Stimulated activated CD8-positive, alpha-beta memory T cell treated with anti-CD3 and anti-CD28 coated beads, Interleukin-12 subunit alpha, Interleukin-12 subunit beta, amount 100 ng/mL, for 1 hour (primary cell): Measurements from ENCODE around the gene SERP1.

ENCODE experiments used
- DNase-seq: peaks from one replicate; pipeline ENCODE4 v3.0.0-alpha.2; 2020; ENCODE audit warnings: low read depth

The SERP1 gene

GRCh38 chr3:150546226-150547044 is at the start of gene SERP1, which contains the start of gene EIF2A:
Gene SERP1, minus strand, starts transcription at chr3:150546496. Its CDS starts 361 bp downstream, at chr3:150546135.
Gene EIF2A, plus strand, starts transcription at chr3:150546787. Its CDS starts 16 bp downstream, at chr3:150546803.
- DNase-seq, result peak; percentile 99

DNA sequence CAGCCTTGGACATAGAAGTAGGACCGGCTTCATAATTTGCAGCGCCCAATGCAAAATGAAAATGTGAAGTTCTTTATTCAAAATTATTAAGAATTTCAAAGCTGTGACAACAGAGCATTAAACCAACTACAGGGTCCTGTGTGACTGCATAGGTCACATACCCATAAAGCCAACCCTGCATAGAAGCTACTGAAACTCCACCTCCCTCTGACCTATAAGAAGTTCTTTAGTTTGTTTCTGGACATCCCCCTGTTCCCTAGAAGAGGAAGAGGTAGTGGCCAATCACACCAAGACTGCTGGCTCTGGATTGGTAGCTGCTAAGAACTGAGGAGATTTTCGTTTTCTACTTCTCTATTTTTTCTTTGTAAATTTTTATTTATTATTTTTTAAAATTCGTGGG is 47.9 kb upstream of the SERP1 start:
- no peak for DNase-seq

DNA sequence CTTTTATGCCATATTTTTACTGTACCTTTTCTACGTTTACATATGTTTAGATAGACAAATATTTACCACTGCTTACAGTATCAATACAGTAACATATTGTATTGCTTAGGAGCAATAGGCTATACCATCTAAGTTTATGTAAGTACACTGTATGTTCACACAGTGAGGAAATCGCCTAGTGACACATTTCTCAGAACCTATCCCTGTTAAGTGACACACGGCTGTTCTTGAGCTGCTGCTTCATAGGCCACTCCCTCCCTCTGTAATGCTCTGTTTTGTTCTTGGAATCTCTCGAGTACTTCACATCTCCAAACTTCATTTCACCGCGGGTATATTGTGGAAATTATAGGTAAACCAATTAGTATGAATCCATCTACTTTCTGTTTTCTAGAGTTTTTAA is 43.5 kb upstream of the SERP1 start:
- no peak for DNase-seq

DNA sequence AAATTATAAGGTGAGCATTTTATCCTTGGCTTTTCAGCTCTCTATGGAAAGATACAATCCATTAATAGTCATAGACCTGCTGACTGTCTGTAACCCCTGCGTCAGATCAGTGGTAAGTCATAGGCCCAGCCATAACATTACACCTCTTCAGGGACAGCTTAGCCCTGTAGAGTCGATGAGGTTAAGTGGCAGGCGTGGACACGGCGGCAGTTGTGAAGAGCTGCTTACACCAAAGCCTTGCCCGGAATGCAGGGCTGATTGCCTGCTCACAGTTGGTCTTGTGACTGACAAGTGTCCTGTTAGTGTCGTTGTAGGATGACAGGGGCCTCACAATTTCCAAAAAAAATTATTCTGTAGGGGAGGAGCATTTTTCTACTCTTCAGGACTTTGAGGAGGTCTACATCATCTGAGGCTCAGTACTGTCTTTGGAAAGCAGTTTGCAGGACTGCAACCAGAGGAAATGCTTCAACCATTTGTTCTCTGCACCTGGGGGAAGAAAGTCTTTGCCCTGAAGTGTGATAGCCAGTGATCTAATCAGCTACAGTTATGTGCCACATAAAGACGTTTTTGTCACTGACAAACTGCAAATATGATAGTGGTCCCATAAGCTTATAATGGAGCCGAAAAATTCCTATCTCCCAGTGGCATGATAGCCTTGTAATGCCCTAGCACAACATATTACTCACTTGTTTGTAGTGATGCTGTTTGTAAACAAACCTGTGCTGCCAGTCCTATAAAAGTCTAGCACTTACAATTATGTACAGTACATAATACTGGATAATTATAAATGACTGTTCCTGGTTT is 41.9 kb upstream of the SERP1 start:
- DNase-seq, result no peak

DNA sequence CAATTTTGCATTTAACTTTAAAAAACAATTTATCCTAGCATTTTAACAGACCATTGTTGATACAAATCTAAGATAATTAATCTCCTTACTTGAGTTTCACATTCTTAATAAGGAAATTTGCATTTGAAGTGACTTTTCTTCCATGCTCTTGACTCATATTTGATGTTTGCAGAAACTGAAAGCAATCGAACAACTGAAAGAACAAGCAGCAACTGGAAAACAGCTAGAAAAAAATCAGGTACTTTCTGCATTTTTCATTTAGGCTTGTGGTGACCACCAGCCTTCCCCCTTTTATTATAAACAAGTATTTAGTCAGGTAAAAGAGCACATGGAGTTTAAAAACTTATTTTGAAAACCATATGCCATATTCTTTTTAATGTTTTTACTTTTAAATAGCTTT is 36.7 kb upstream of the SERP1 start:
- DNase-seq, result no peak

- no peak for DNase-seq
Observed at GRCh38 chr3:150582620-150583019, 36.3 kb upstream of the SERP1 start.

- DNase-seq, result no peak
Observed at GRCh38 chr3:150581174-150581573, 34.9 kb upstream of the SERP1 start.

DNA sequence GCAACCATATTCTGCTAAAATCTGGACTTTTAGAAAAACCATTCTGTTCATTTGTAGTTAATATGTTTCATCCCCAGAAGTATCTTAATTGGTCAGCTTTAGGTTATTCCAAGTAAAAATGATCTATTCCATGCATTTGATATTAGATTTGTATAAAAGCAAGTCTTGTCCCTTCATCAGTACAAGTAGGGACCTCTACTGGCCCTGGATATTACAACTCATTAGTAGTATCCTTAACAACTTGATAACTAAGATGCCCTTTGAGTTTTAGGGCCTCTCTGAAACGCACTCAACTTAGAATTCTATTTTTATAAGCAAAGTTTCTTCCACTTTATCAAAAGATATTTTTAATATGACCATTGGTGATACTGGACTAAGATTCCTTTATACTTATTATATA is 31.6 kb upstream of the SERP1 start:
- no peak for DNase-seq

DNA sequence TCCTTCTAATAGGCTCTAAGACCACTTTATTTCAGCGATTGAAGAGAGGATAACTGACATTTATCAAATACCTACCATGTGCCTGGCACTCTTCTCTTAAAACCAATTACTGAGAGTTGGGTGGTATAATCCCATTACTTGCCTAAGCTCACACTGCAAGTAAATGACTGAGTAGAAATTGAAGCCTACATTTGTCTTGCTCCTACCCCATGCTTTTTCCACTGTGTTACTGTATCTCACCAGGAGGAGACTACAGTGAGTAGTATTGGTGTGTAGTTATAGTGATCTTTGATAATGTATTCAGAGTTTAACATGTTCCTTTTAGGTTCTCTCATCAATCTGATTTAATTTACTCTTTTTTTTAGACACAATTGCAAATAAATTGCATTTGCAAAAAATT is 21.0 kb upstream of the SERP1 start:
- DNase-seq, result no peak

GRCh38 chr3:150564243-150564642 is 17.9 kb upstream of the SERP1 start:
- no peak for DNase-seq

DNA sequence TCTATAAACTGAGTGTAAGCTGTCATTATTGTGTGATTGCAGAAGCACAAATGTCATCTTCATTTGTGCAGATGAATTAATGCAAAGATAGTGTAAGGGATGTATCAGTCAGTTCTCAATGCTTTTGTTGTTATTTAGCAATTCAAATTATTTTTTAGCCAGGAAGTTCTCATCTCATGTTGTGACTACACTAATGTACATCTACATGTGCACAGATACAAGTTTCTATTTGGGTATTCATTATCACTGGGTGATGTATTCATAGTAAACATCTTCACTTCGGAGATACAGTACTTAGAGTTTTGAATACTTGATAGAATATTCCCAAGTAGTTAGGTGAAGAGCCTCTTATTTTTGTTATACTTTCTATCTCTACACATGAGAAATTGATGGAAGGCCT is 11.4 kb upstream of the SERP1 start:
- DNase-seq, result no peak

GRCh38 chr3:150556792-150557191 is 10.5 kb upstream of the SERP1 start:
- no peak for DNase-seq

- no peak for DNase-seq
Observed at GRCh38 chr3:150555859-150556436, 9.7 kb upstream of the SERP1 start.

DNA sequence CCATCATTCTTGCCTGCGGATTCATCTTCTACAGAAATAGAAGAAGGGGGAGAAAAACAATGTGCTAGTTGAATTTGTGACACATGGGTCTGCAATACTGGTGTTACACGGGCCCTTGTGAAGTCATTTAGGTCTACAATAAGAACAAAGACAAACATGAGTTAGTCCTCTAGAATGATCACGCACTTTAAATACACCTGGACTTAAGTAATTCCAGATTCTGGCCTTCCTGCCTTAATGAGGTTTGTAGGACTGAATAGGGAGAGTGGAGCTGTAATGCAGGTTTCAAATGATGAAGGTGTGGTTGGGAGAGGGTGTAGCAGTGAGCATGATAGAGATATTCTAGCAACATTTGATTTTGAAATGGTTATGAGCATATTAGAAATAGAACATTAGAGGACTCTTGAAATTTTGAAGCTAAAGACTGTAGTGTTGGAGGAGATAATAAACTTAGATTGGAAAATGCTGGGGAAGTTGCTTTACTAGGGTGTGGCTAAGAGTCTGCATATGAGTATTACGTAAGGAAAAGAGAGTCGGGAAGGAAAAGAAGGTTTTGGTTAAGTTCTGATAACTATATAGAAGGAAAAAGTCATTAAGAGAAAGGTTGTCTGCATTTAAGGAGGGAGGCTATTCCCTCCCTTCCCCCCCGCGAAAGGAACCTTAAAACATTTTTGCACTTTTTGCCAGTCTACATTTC is 897 bp upstream of the SERP1 start:
- no peak for DNase-seq

DNA sequence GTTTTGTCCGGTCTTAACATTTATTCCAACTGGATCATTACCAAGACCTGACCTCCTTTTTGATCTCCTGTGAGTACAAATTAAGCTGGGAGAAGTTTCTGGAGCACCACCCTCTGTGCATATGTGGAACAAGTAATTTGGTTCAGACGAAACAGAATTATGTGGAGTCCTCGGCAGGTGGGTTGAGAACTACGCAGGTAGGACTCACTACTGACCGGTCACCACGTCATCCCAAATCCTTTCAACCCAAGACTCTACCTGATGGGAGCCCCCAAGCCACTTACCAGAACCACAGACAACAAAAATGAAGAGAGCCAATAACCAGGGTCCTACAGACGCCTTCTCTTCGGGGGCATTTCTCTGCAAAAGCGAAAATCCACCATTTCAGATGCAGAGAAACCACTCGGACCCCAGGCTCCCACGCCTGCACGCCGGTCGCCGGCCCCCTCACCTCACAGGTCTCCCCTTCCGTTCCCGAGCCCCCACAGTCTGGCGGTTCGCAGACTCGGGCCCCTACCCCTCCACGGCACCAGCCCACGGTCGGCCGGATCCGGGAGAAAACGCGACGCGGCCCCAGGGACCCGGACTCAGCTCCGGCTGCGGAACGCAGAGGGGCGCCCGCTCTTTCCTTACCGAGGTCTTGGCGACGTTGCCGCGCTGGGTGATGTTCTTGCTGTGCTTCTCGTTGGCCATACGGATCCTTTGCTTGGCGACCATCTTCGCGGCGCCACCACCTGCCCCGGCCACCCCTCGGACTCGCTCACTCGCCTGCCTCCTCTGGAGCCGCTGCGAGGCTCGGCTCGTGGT is 674 bp downstream of the SERP1 start:
- no peak for DNase-seq

DNA sequence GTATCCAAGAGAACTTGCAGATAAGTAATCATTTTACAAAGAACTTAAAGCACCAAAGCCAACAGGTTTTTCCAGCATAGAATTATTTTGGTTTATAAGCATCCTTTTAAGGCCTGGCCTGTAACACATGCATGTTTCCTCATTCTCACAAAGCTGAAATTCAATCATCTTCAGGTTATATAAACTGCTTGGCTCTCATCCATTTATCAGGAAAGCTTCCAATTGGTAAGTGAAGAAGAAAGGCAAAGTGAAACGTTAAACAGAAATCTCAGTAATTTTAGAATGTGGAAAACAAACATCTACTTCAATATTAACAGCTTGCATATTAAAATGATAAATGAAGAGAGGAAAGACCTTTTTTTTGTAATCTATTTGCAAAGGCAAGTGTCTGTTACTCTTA is 1.6 kb downstream of the SERP1 start:
- DNase-seq, result no peak

- DNase-seq, result no peak
Observed at GRCh38 chr3:150544041-150544440, 2.3 kb downstream of the SERP1 start.

GRCh38 chr3:150543531-150543930 is 2.8 kb downstream of the SERP1 start:
- no peak for DNase-seq

DNA sequence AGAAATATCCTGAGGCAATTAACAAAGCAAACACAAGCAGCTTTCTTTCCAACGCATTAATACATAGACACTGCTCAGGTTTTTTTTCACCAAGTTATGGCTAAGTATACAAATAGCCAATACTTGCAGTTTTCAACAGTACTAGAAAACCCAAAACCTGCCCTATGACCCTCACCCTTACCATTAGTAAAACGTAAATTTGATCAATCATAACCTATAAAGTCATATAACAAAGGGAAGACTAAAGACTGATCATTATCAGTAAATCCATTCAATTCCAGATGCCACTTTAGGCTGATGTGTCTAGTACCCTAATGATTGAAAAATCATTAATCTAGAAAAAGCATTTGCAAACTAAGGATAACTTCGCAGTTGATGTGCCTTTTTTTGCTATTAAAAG is 3.2 kb downstream of the SERP1 start:
- DNase-seq, result no peak

DNA sequence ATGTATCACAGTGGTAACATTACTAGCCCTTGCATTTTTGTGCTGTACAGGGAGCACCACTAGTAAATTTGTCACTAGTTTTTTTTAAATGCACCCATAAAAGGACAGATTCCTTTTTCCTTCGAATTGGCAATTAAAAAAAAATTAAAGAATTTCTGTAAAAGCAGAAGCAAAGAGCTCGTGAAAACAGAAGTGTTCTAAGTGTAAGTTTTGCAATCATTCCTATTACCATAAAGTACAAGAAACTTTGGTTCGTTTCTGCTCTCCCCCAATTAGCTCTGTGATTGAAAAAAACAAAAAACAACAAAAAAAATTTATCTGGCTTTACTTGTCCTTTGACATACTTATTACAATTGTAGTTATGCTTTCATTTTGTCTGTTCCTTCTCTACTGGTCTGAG is 5.3 kb downstream of the SERP1 start:
- DNase-seq, result no peak

GRCh38 chr3:150540297-150540696 is 6.0 kb downstream of the SERP1 start:
- no peak for DNase-seq
